Trophoblast cell (in vitro differentiated cells and primary cell): ENCODE measurements around the gene ELP4.
"Not testable (repeated sequence)": the region's sequence is repeated elsewhere in the genome, so short reads cannot be mapped to it uniquely, and the experiment has no call there.

Experiments
- DNase-seq, 2 donors: peaks; one replicate each; pipeline ENCODE4 v3.0.0-alpha.2; 2016
- H2AFZ ChIP-seq: 2 replicates; pipeline ENCODE4 v1.6.1; 2013; ENCODE audit warnings: low read length, moderate library complexity, mild to moderate bottlenecking; ENCODE audit not compliant: insufficient read depth, poor library complexity
- H2AK5ac ChIP-seq: 2 replicates; pipeline ENCODE4 v1.6.1; 2013; ENCODE audit warnings: mild to moderate bottlenecking, low read length
- H2BK120ac ChIP-seq: 2 replicates; pipeline ENCODE4 v1.6.1; 2013; ENCODE audit warnings: low read length, mild to moderate bottlenecking, moderate library complexity; ENCODE audit not compliant: insufficient read depth, poor library complexity
- H2BK12ac ChIP-seq: 2 replicates; pipeline ENCODE4 v1.6.1; 2013; ENCODE audit warnings: mild to moderate bottlenecking, low read length, moderate library complexity
- H2BK5ac ChIP-seq: 2 replicates; pipeline ENCODE4 v1.6.1; 2013; ENCODE audit warnings: low read length, low read depth, moderate library complexity, mild to moderate bottlenecking; ENCODE audit not compliant: poor library complexity
- H3K14ac ChIP-seq: 2 replicates; pipeline ENCODE4 v1.6.1; 2013; ENCODE audit warnings: mild to moderate bottlenecking, low read length
- H3K18ac ChIP-seq: 2 replicates; pipeline ENCODE4 v1.6.1; 2013; ENCODE audit warnings: mild to moderate bottlenecking, low read length
- H3K23ac ChIP-seq: 2 replicates; pipeline ENCODE4 v1.6.1; 2013; ENCODE audit warnings: low read length
- H3K27ac ChIP-seq: 2 replicates; pipeline ENCODE4 v1.5.1; 2013; ENCODE audit warnings: low read depth, mild to moderate bottlenecking, inconsistent platforms, low read length, moderate library complexity
- H3K27me3 ChIP-seq: 2 replicates; pipeline ENCODE4 v1.6.1; 2013; ENCODE audit warnings: inconsistent platforms, mild to moderate bottlenecking, low read length, moderate library complexity; ENCODE audit not compliant: insufficient read depth
- H3K36me3 ChIP-seq, 2 experiments: 1 replicate in 1 of 2; 2 replicates in 1 of 2; pipeline ENCODE4 v1.6.1; 2013; ENCODE audit warnings: low read length in 2 of 2, mild to moderate bottlenecking in 2 of 2, moderate library complexity in 1 of 2; ENCODE audit not compliant: insufficient read depth in 2 of 2, control insufficient read depth in 1 of 2
- H3K4ac ChIP-seq: 2 replicates; pipeline ENCODE4 v1.6.1; 2013; ENCODE audit warnings: low read depth, mild to moderate bottlenecking, low read length, moderate library complexity
- H3K4me1 ChIP-seq, 2 experiments: 1 replicate in 1 of 2; 2 replicates in 1 of 2; pipeline ENCODE4 v1.6.1; 2013; ENCODE audit warnings: low read length in 2 of 2, mild to moderate bottlenecking in 2 of 2, moderate library complexity in 1 of 2; ENCODE audit not compliant: insufficient read depth in 2 of 2, control insufficient read depth in 1 of 2
- H3K4me2 ChIP-seq: 2 replicates; pipeline ENCODE4 v1.6.1; 2013; ENCODE audit warnings: inconsistent platforms, mild to moderate bottlenecking, low read length, moderate library complexity
- H3K4me3 ChIP-seq: 2 replicates; pipeline ENCODE4 v1.5.1; 2013; ENCODE audit warnings: mild to moderate bottlenecking, low read depth, low read length, inconsistent platforms
- H3K79me1 ChIP-seq: one replicate; pipeline ENCODE4 v1.6.1; 2013; ENCODE audit warnings: low read length
- H3K79me2 ChIP-seq: 2 replicates; pipeline ENCODE4 v1.6.1; 2013; ENCODE audit warnings: low read length, mild to moderate bottlenecking; ENCODE audit not compliant: control insufficient read depth, insufficient read depth, poor library complexity
- H3K9ac ChIP-seq: 2 replicates; pipeline ENCODE4 v1.6.1; 2013; ENCODE audit warnings: mild to moderate bottlenecking, low read length
- H3K9me3 ChIP-seq: 2 replicates; pipeline ENCODE4 v1.6.1; 2013; ENCODE audit warnings: low read depth, mild to moderate bottlenecking, control low read depth, inconsistent platforms, low read length; ENCODE audit not compliant: insufficient read depth
- H4K12ac ChIP-seq: 2 replicates; pipeline ENCODE4 v1.6.1; 2013; ENCODE audit warnings: low read depth, mild to moderate bottlenecking, low read length, moderate library complexity
- H4K8ac ChIP-seq: 2 replicates; pipeline ENCODE4 v1.6.1; 2013; ENCODE audit warnings: low read depth, mild to moderate bottlenecking, low read length, moderate library complexity
- H4K91ac ChIP-seq: one replicate; pipeline ENCODE4 v1.6.1; 2013; ENCODE audit warnings: low read depth, mild to moderate bottlenecking, low read length, moderate library complexity
- WGBS: extraction: QIAGEN DNeasy Blood & Tissue Kit; methylation state at CpG from one replicate; pipeline ENCODE4 v1.1.7; 2013; ENCODE audit warnings: missing lambda C conversion rate; ENCODE audit not compliant: insufficient read length, insufficient coverage; ENCODE audit errors: extremely low coverage; 5-methylcytosine and 5-hydroxymethylcytosine counted together

Gene ELP4

GRCh38 chr11:31689559-31689958, 180.0 kb downstream of the ELP4 start:
- no peaks in the 10 kb centered on the region for H3K36me3 ChIP-seq
- H3K79me1 ChIP-seq: no peaks in the 10 kb centered on the region
- no peaks in the 10 kb centered on the region for H3K9me3 ChIP-seq
- no peak overlapping the region for H3K18ac ChIP-seq
- H3K4ac ChIP-seq: no peak overlapping the region
- H3K9ac ChIP-seq: no peak overlapping the region
- H3K79me2 ChIP-seq: no peaks in the 10 kb centered on the region
- no peak overlapping the region for H3K23ac ChIP-seq
- H3K14ac ChIP-seq: no peak overlapping the region
- no peak overlapping the region for H3K4me3 ChIP-seq
- no peak overlapping the region for H4K12ac ChIP-seq
- H3K4me2 ChIP-seq: no peak overlapping the region
- DNase-seq: no peak
- H3K4me1 ChIP-seq: no peaks in the 10 kb centered on the region
- no peak overlapping the region for H2BK5ac ChIP-seq
- H2BK12ac ChIP-seq: no peak overlapping the region
- no peak overlapping the region for H2BK120ac ChIP-seq
- no peaks in the 10 kb centered on the region for H3K27me3 ChIP-seq
- H4K91ac ChIP-seq: no peak overlapping the region
- H2AFZ ChIP-seq: no peak overlapping the region
- no peak overlapping the region for H4K8ac ChIP-seq
- no peak overlapping the region for H3K27ac ChIP-seq
- H2AK5ac ChIP-seq: no peak overlapping the region

- Histone ChIP-seq H2BK12ac (no peak overlapping the region), H3K79me2 (no peaks in the 10 kb centered on the region), H3K14ac (no peak overlapping the region), H3K18ac (no peak overlapping the region), H2BK5ac (no peak overlapping the region), H3K27me3 (no peaks in the 10 kb centered on the region), H3K9ac (no peak overlapping the region), H3K9me3 (no peaks in the 10 kb centered on the region), H2AK5ac (no peak overlapping the region), H2BK120ac (no peak overlapping the region), H4K12ac (no peak overlapping the region), H4K91ac (no peak overlapping the region), H3K36me3 (no peaks in the 10 kb centered on the region), H3K4me3 (no peak overlapping the region), H3K4me1 (no peaks in the 10 kb centered on the region), H4K8ac (no peak overlapping the region), H3K23ac (no peak overlapping the region), H2AFZ (no peak overlapping the region), H3K4ac (no peak overlapping the region), H3K4me2 (no peak overlapping the region), H3K79me1 (no peaks in the 10 kb centered on the region), H3K27ac (no peak overlapping the region)
- DNase-seq: no peak
- no CpG with 5 or more reads among the region's 2 CpGs for WGBS
These were observed 180.5 kb downstream of the ELP4 start for GRCh38 chr11:31690041-31690440.

GRCh38 chr11:31690516-31690915, 180.9 kb downstream of the ELP4 start:
- Histone ChIP-seq H3K18ac (no peak overlapping the region), H2BK120ac (no peak overlapping the region), H3K23ac (no peak overlapping the region), H3K27ac (no peak overlapping the region), H3K4me1 (no peaks in the 10 kb centered on the region), H4K91ac (no peak overlapping the region), H3K9ac (no peak overlapping the region), H3K79me1 (no peaks in the 10 kb centered on the region), H3K36me3 (no peaks in the 10 kb centered on the region), H3K4me3 (no peak overlapping the region), H3K14ac (no peak overlapping the region), H2BK5ac (no peak overlapping the region), H3K79me2 (no peaks in the 10 kb centered on the region), H2BK12ac (no peak overlapping the region), H3K27me3 (no peaks in the 10 kb centered on the region), H2AFZ (no peak overlapping the region), H3K4me2 (no peak overlapping the region), H4K12ac (no peak overlapping the region), H3K9me3 (no peaks in the 10 kb centered on the region), H3K4ac (no peak overlapping the region), H4K8ac (no peak overlapping the region), H2AK5ac (no peak overlapping the region)
- DNase-seq: no peak
- WGBS: no CpG with 5 or more reads among the region's 2 CpGs

- H3K79me2 ChIP-seq: no peaks in the 10 kb centered on the region
- H2BK12ac ChIP-seq: no peak overlapping the region
- WGBS: no CpG with 5 or more reads among the region's 2 CpGs
- no peak overlapping the region for H4K12ac ChIP-seq
- no peak overlapping the region for H2AK5ac ChIP-seq
- H2BK120ac ChIP-seq: no peak overlapping the region
- no peak overlapping the region for H3K4me2 ChIP-seq
- no peaks in the 10 kb centered on the region for H3K27me3 ChIP-seq
- no peak overlapping the region for H4K91ac ChIP-seq
- no peak overlapping the region for H3K14ac ChIP-seq
- no peaks in the 10 kb centered on the region for H3K36me3 ChIP-seq
- no peaks in the 10 kb centered on the region for H3K9me3 ChIP-seq
- H4K8ac ChIP-seq: no peak overlapping the region
- no peak overlapping the region for H2BK5ac ChIP-seq
- DNase-seq: no peak
- no peak overlapping the region for H3K4ac ChIP-seq
- H3K23ac ChIP-seq: no peak overlapping the region
- H2AFZ ChIP-seq: no peak overlapping the region
- H3K9ac ChIP-seq: no peak overlapping the region
- H3K4me3 ChIP-seq: no peak overlapping the region
- H3K79me1 ChIP-seq: no peaks in the 10 kb centered on the region
- no peak overlapping the region for H3K18ac ChIP-seq
- no peak overlapping the region for H3K27ac ChIP-seq
- no peaks in the 10 kb centered on the region for H3K4me1 ChIP-seq
These were observed 182.9 kb downstream of the ELP4 start for GRCh38 chr11:31692466-31692865.

- not testable (repeated sequence) for H3K18ac ChIP-seq, H3K9me3 ChIP-seq, H2AK5ac ChIP-seq, H3K4me2 ChIP-seq, H3K4ac ChIP-seq, H3K27me3 ChIP-seq, H3K36me3 ChIP-seq, H4K91ac ChIP-seq, H3K9ac ChIP-seq, H3K14ac ChIP-seq, H3K4me1 ChIP-seq, H3K79me2 ChIP-seq, H3K4me3 ChIP-seq, H2AFZ ChIP-seq, H2BK12ac ChIP-seq, DNase-seq, H3K23ac ChIP-seq, H2BK5ac ChIP-seq, H3K27ac ChIP-seq, H4K12ac ChIP-seq, H4K8ac ChIP-seq, H3K79me1 ChIP-seq, H2BK120ac ChIP-seq
- WGBS: no CpG with 5 or more reads among the region's 1 CpG
These were observed 187.5 kb downstream of the ELP4 start for GRCh38 chr11:31697049-31697448.
